ENCODE measurements around the gene SNTG2.

GRCh38 chr2:1016500-1016899 is 65.9 kb downstream of the SNTG2 start:
- TF ChIP-seq CTCF (IDR thresholded peaks at IDR 0.05) (no peak), POLR2A (IDR thresholded peaks at IDR 0.05) (no peak), EP300 (IDR thresholded peaks at IDR 0.05) (no peak)

Measured in tibial nerve (tissue), 4 donors.